Endothelial cell of umbilical vein (primary cell): ENCODE data around the gene ARHGEF11. TPM values are rescaled to one million over a fixed set of nuclear protein-coding genes. Genes with fewer than 3 reads are reported as not detected.
A peak's percentile ranks its signal among the peaks of the same experiment; 100 is the strongest.

Source experiments
- BruUV-seq: library from RNA; stranded (reverse); fragments of 400-500 nt; replicated peaks from 2 replicates; lab custom pipeline; 2021; lab: Mats Ljungman, UMichigan
- CTCF ChIA-PET: fragments of 300-600, 350-600 bp; sonication (Branson Sonifier 250); formaldehyde crosslinking; loops from one replicate; lab custom pipeline; 2021; ENCODE audit warnings: antibody characterized with exemption, inconsistent platforms; lab: Charles Lee
- POLR2A ChIA-PET: fragments of 300-600, 350-600 bp; sonication (Branson Sonifier 250); formaldehyde crosslinking; loops from one replicate; lab custom pipeline; 2021; ENCODE audit warnings: antibody characterized with exemption, inconsistent platforms; lab: Charles Lee
- DNase-seq: peaks from one replicate; pipeline ENCODE4 v3.0.0-alpha.2; 2011; ENCODE audit warnings: low read depth, low spot score
- FAIRE-seq: peaks from 2 replicates; lab custom pipeline; 2011; peaks lifted over from hg19 to GRCh38; lab: Jason Lieb, UNC
- H2AFZ ChIP-seq: 2 replicates; pipeline ENCODE4 v1.6.0; 2012; ENCODE audit warnings: low read depth, low read length, control low read depth, inconsistent platforms
- H3K27ac ChIP-seq: 2 replicates; pipeline ENCODE4 v1.5.1; 2011; ENCODE audit warnings: low read depth, mild to moderate bottlenecking, control low read depth, low read length, moderate library complexity; ENCODE audit not compliant: insufficient read depth
- H3K27me3 ChIP-seq, 2 experiments: 2 replicates each; pipeline versions ENCODE4 v1.6.0 to v1.6.1; 2011; ENCODE audit warnings: low read length in 2 of 2, mixed read lengths in 1 of 2; ENCODE audit not compliant: control insufficient read depth in 2 of 2, insufficient read depth in 2 of 2
- H3K36me3 ChIP-seq, 2 experiments: 2 replicates in 1 of 2; 3 replicates in 1 of 2; pipeline ENCODE4 v1.5.1; 2011; ENCODE audit warnings: low read length in 2 of 2, mild to moderate bottlenecking in 1 of 2, moderate library complexity in 1 of 2; ENCODE audit not compliant: control insufficient read depth in 2 of 2, insufficient read depth in 2 of 2; ENCODE audit errors: extremely low read depth in 1 of 2
- H3K4me1 ChIP-seq: 3 replicates; pipeline ENCODE4 v1.5.1; 2011; ENCODE audit warnings: mild to moderate bottlenecking, low read length; ENCODE audit not compliant: control insufficient read depth, insufficient read depth; ENCODE audit errors: extremely low read depth
- H3K4me2 ChIP-seq: 2 replicates; pipeline ENCODE4 v1.6.1; 2011; ENCODE audit warnings: low read length, control low read depth, mixed read lengths; ENCODE audit not compliant: insufficient read depth
- H3K4me3 ChIP-seq, 3 experiments: fragments of 200-600 bp in 1 of 3; sonication (generic), shearing (Covaris generic) in 1 of 3; replicated peaks in 1 of 3; 2 replicates each; pipeline ENCODE4 v1.5.1; 2011 to 2016; ENCODE audit warnings: control low read depth in 3 of 3, low read length in 3 of 3, mild to moderate bottlenecking in 2 of 3, inconsistent platforms in 1 of 3, low read depth in 1 of 3, moderate library complexity in 1 of 3; ENCODE audit not compliant: insufficient read depth in 1 of 3
- H3K79me2 ChIP-seq: 2 replicates; pipeline ENCODE4 v1.6.0; 2012; ENCODE audit warnings: low read length, inconsistent platforms; ENCODE audit not compliant: control insufficient read depth, insufficient read depth
- H3K9ac ChIP-seq: replicated peaks from 2 replicates; pipeline ENCODE3; 2011; ENCODE audit warnings: low read length, control low read depth; ENCODE audit not compliant: insufficient read depth; ENCODE audit errors: extremely low read depth
- H3K9me1 ChIP-seq: replicated peaks from 3 replicates; pipeline ENCODE4 v1.6.0; 2011; ENCODE audit warnings: mild to moderate bottlenecking, low read length; ENCODE audit not compliant: control insufficient read depth, insufficient read depth; ENCODE audit errors: extremely low read depth
- H3K9me3 ChIP-seq: replicated peaks from 2 replicates; pipeline ENCODE4 v1.5.1; 2012; ENCODE audit warnings: low read length, inconsistent platforms; ENCODE audit not compliant: control insufficient read depth, insufficient read depth
- H4K20me1 ChIP-seq: replicated peaks from 2 replicates; pipeline ENCODE3; 2011; ENCODE audit warnings: mild to moderate bottlenecking, low read length; ENCODE audit not compliant: control insufficient read depth, insufficient read depth; ENCODE audit errors: extremely low read depth
- EZH2 ChIP-seq: IDR thresholded peaks from 2 replicates; pipeline ENCODE4 v1.6.1; 2012; ENCODE audit warnings: borderline replicate concordance, low read depth, mild to moderate bottlenecking, moderate library complexity, low read length, inconsistent platforms; ENCODE audit not compliant: severe bottlenecking
- JUN ChIP-seq: IDR thresholded peaks from 2 replicates; pipeline ENCODE4 v1.6.1; 2011; ENCODE audit warnings: borderline replicate concordance, low read depth; ENCODE audit not compliant: insufficient read length, insufficient read depth
- MAX ChIP-seq: IDR thresholded peaks from 2 replicates; pipeline ENCODE4 v1.6.1; 2011; ENCODE audit not compliant: insufficient read depth, insufficient read length
- MYC ChIP-seq: IDR thresholded peaks from one replicate; pipeline ENCODE4 v1.6.1; 2011; ENCODE audit warnings: mild to moderate bottlenecking, low read depth, low read length
- POLR2A ChIP-seq: IDR thresholded peaks from 2 replicates; pipeline ENCODE4 v1.6.1; 2012; ENCODE audit warnings: low read depth, mild to moderate bottlenecking, control low read depth, low read length
- POLR2AphosphoS5 ChIP-seq: IDR thresholded peaks from 2 replicates; pipeline ENCODE4 v1.6.1; 2012; ENCODE audit warnings: low read depth, mild to moderate bottlenecking, control low read depth, low read length, moderate library complexity; ENCODE audit not compliant: insufficient read depth
- dilution Hi-C: fragments of 300-500 bp; cut with MboI; formaldehyde crosslinking; loops from one replicate; pipeline ENCODE4 v1.15.0; 2019; ENCODE audit warnings: low sequenced_read_pairs; ENCODE audit not compliant: extremely low pct_ligation_motif_present
- intact Hi-C: fragments of 100-400 bp; cut with micrococcal nuclease; formaldehyde crosslinking; loops from one replicate; pipeline ENCODE4 v1.10.0; 2022
- polyA plus RNA-seq, 4 experiments: library from polyadenylated mRNA; depleted of rRNA in 3 of 4; stranded (reverse) in 3 of 4; unstranded in 1 of 4; fragments of >200 nt; gene quantifications; 2 replicates each; pipeline versions ENCODE4 v1.2.1 to v1.2.3, GENCODE V29; 2011 to 2012; ENCODE audit warnings: missing spikeins in 1 of 4
- total RNA-seq: library from RNA; stranded (reverse); gene quantifications from 2 replicates; pipeline ENCODE4 v1.2.3, GENCODE V29; 2021
- TF ChIP-seq, protein P1 (sequence below), 2 donors: IDR thresholded peaks; 1 replicate in 1 of 2; 2 replicates in 1 of 2; pipeline ENCODE4 v1.5.1; 2011; ENCODE audit warnings: low read length in 2 of 2, mild to moderate bottlenecking in 2 of 2, moderate library complexity in 2 of 2, control low read depth in 1 of 2, inconsistent platforms in 1 of 2, low read depth in 1 of 2; ENCODE audit not compliant: insufficient read depth in 1 of 2; ENCODE audit errors: extremely low read depth in 1 of 2

The ARHGEF11 gene
- total and polyA plus RNA-seq, 2 donors (not counting 3 experiments of a cell fraction or from before 2014, with no cell fraction given): 18.2 to 28.0 TPM

GRCh38 chr1:156895455-156895812, 150.1 kb downstream of the ARHGEF11 start:
- intact Hi-C loops: loop anchor here (10.0 kb wide), 1 partner anchor 391 kb away; the partner anchor contains the start of gene MEF2D
- no peak for TF ChIP-seq POLR2A
- no peak for TF ChIP-seq EZH2
- TF ChIP-seq MYC: no peak
- TF ChIP-seq MAX: no peak
- H3K36me3 ChIP-seq: no peaks in the 10 kb centered on the region
- FAIRE-seq: peak; percentile 38
- no peaks in the 10 kb centered on the region for H4K20me1 ChIP-seq
- CTCF ChIA-PET: interaction anchor here (1.2 to 8.0 kb wide), 5 partner anchors 14 to 169 kb away, joined by 3 to 312 read pairs (median 3); partner anchors contain the start of gene LRRC71
- H3K27ac ChIP-seq: peak overlapping the region; percentile 95
- peak overlapping the region; percentile 85 to 92 (median 90) for H3K4me3 ChIP-seq
- dilution Hi-C loops: no loop called here
- H3K9ac ChIP-seq: peak overlapping the region; percentile 84
- no peak for DNase-seq
- no peak overlapping the region for H2AFZ ChIP-seq
- H3K79me2 ChIP-seq: peaks cover 66% of the 10 kb centered on the region
- POLR2A ChIA-PET: no interaction called here
- H3K4me1 ChIP-seq: peaks cover 58% of the 10 kb centered on the region
- no peaks in the 10 kb centered on the region for H3K27me3 ChIP-seq
- no peaks in the 10 kb centered on the region for H3K9me3 ChIP-seq
- H3K9me1 ChIP-seq: no peaks in the 10 kb centered on the region
- no TSS peak for BruUV-seq
- peak overlapping the region; percentile 96 for H3K4me2 ChIP-seq

DNA sequence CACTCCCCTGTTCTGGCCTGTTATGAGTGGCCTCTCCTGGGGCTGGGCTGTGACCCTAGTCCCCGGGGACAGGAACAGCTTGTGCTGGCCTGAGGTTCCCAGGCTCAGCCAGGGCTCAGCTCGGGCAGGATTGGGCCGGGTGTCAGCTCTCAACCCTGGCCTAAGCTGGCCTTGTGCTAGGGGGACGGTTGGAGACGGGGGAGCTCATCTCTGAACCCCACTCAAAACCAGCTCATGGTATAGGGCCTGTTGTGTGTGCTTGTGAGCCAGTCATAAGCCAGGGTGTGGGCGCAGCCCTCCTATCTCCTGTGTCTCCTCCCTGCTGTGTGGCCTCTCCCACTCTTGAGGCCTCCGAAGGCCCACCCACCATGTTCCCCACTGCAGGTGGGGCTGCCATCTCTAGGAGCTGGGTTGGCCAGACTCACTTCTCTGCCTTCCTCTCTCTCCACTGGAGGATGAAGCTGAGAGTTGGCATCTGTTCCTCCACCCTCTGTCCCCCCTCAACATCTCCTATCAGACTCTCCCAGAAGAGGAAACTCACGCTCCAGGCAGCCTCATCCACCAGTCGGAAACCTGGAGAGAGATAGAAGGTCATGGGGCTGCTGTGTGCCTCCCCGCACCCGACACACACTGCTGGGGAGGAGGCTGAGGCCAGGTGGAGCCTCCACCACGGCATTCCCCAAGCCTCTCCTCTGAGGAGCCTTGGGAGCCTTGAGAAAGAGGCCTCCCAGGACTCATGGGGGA, 150.7 kb downstream of the ARHGEF11 start:
- Histone ChIP-seq H3K27me3 (no peaks in the 10 kb centered on the region), H2AFZ (no peak overlapping the region), H3K4me1 (peaks cover 53% of the 10 kb centered on the region), H3K79me2 (peaks cover 60% of the 10 kb centered on the region), H3K27ac (peak overlapping the region; percentile 95), H3K9me3 (no peaks in the 10 kb centered on the region), H3K4me3 (peak overlapping the region; percentile 85 to 92 (median 90)), H3K4me2 (peak overlapping the region; percentile 96), H3K9me1 (no peaks in the 10 kb centered on the region), H3K9ac (peak overlapping the region; percentile 84), H4K20me1 (no peaks in the 10 kb centered on the region), H3K36me3 (no peaks in the 10 kb centered on the region)
- FAIRE-seq (peak; percentile 85), DNase-seq (peak; percentile 78)
- TF ChIP-seq POLR2A (peak; percentile 3), EZH2 (no peak), JUN (no peak), MYC (no peak), POLR2AphosphoS5 (peak; percentile 4)
- TF ChIP-seq, protein P1, sequence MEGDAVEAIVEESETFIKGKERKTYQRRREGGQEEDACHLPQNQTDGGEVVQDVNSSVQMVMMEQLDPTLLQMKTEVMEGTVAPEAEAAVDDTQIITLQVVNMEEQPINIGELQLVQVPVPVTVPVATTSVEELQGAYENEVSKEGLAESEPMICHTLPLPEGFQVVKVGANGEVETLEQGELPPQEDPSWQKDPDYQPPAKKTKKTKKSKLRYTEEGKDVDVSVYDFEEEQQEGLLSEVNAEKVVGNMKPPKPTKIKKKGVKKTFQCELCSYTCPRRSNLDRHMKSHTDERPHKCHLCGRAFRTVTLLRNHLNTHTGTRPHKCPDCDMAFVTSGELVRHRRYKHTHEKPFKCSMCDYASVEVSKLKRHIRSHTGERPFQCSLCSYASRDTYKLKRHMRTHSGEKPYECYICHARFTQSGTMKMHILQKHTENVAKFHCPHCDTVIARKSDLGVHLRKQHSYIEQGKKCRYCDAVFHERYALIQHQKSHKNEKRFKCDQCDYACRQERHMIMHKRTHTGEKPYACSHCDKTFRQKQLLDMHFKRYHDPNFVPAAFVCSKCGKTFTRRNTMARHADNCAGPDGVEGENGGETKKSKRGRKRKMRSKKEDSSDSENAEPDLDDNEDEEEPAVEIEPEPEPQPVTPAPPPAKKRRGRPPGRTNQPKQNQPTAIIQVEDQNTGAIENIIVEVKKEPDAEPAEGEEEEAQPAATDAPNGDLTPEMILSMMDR (IDR thresholded peaks at IDR 0.05; ENCODE audit: extremely low read depth in 1 of 2, insufficient read depth in 1 of 2, low read depth in 1 of 2, low read length in 2 of 2): no peak
- ChIA-PET CTCF (interaction anchor here (1.2 to 8.0 kb wide), 5 partner anchors 15 to 169 kb away, joined by 3 to 312 read pairs (median 3); partner anchors contain the start of gene LRRC71), POLR2A (no interaction called here)
- no TSS peak for BruUV-seq
- intact Hi-C loops: loop anchor here (5.0 to 10.0 kb wide), 3 partner anchors 153 to 390 kb away; partner anchors contain the start of genes MEF2D and MRPL24
- dilution Hi-C loops: no loop called here
